Measurements from ENCODE around the gene ZBED6.

DNA sequence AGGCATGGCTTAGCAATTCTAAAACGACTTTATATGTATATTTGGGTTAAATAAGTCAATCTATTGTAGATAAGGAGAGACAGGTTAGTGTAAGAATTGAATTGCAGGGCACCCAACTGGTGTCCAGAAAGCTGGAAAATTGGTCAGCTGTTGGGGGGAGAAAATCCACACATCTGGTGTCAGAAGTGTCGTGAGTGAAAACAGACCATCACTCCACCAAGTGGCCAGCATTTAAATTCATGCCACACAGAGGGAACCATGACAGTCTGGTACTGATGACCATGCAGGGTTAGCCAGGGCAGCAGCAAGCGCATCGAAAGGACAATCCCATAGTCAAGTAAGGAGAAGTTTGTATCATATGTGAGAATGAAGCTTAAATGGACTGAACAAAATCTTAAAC lies 18.8 kb upstream of the ZBED6 start:
- TF ChIP-seq EZH2 (IDR thresholded peaks at IDR 0.05; ENCODE audit: insufficient read depth, poor library complexity, severe bottlenecking) (no peak), EZH2phosphoT487 (IDR thresholded peaks at IDR 0.05; ENCODE audit: insufficient read depth, low read depth) (no peak)
